ENCODE data around the gene RASSF4.

RASSF4 gene

GRCh38 chr10:44988957-44989585 lies 29.5 kb downstream of the RASSF4 start:
- no peak for DNase-seq (ENCODE audit: low read depth in 1 of 2, low spot score in 1 of 2)
- TF ChIP-seq, protein P1, sequence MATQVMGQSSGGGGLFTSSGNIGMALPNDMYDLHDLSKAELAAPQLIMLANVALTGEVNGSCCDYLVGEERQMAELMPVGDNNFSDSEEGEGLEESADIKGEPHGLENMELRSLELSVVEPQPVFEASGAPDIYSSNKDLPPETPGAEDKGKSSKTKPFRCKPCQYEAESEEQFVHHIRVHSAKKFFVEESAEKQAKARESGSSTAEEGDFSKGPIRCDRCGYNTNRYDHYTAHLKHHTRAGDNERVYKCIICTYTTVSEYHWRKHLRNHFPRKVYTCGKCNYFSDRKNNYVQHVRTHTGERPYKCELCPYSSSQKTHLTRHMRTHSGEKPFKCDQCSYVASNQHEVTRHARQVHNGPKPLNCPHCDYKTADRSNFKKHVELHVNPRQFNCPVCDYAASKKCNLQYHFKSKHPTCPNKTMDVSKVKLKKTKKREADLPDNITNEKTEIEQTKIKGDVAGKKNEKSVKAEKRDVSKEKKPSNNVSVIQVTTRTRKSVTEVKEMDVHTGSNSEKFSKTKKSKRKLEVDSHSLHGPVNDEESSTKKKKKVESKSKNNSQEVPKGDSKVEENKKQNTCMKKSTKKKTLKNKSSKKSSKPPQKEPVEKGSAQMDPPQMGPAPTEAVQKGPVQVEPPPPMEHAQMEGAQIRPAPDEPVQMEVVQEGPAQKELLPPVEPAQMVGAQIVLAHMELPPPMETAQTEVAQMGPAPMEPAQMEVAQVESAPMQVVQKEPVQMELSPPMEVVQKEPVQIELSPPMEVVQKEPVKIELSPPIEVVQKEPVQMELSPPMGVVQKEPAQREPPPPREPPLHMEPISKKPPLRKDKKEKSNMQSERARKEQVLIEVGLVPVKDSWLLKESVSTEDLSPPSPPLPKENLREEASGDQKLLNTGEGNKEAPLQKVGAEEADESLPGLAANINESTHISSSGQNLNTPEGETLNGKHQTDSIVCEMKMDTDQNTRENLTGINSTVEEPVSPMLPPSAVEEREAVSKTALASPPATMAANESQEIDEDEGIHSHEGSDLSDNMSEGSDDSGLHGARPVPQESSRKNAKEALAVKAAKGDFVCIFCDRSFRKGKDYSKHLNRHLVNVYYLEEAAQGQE (IDR thresholded peaks at IDR 0.05; ENCODE audit: insufficient replicate concordance, low read depth), result no peak
- no peak for TF ChIP-seq SPI1 (IDR thresholded peaks at IDR 0.05; ENCODE audit: borderline replicate concordance, low read depth)
- TF ChIP-seq, protein P2, sequence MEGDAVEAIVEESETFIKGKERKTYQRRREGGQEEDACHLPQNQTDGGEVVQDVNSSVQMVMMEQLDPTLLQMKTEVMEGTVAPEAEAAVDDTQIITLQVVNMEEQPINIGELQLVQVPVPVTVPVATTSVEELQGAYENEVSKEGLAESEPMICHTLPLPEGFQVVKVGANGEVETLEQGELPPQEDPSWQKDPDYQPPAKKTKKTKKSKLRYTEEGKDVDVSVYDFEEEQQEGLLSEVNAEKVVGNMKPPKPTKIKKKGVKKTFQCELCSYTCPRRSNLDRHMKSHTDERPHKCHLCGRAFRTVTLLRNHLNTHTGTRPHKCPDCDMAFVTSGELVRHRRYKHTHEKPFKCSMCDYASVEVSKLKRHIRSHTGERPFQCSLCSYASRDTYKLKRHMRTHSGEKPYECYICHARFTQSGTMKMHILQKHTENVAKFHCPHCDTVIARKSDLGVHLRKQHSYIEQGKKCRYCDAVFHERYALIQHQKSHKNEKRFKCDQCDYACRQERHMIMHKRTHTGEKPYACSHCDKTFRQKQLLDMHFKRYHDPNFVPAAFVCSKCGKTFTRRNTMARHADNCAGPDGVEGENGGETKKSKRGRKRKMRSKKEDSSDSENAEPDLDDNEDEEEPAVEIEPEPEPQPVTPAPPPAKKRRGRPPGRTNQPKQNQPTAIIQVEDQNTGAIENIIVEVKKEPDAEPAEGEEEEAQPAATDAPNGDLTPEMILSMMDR (IDR thresholded peaks at IDR 0.05; ENCODE audit: insufficient read depth, low read length), result no peak
- TF ChIP-seq POLR2AphosphoS5 (IDR thresholded peaks at IDR 0.05; ENCODE audit: low read depth), result no peak
- TF ChIP-seq GABPA (IDR thresholded peaks at IDR 0.05; ENCODE audit: low read depth), result no peak
- Histone ChIP-seq H3K4me3 (replicated peaks; ENCODE audit: insufficient read depth, low read length) (no peak overlapping the region), H3K27ac (replicated peaks) (no peak overlapping the region), H3K27me3 (ENCODE audit: insufficient read depth, poor library complexity, severe bottlenecking) (no peaks in the 10 kb centered on the region)

DNA sequence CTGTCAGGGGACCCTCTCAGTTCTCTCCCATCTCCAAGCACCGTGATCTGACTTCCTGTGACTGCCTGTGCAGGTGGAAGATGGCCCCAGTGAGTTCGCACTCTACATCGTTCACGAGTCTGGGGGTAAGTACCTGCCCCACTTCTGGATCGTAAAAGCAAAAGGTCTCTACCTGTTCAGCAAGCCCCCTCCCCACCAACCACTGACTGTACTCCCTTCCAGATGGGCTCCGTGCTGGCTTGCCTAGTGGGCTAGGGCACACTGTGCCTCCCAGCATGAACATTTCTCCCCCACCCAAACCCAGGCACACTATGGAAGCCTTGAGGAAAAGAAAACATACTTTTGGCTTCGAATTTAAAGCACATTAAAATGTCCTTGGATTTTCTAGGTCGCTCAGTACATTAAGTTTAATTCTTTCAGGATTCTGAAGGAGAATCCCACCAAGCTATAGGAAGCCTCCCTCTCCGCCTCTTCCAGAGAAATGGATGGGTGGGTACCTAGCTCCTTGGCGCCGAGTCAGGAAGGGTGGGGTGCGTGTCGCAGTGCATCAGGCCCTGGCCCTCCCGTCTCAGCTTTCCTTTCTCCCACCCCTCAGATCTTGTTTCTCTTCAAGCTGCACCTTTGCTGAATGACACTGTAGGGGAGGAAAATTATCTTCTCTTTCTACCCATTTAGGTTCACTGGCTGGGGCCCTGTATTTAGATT lies 30.1 kb downstream of the RASSF4 start:
- Histone ChIP-seq H3K27ac (replicated peaks) (no peak overlapping the region), H3K4me3 (replicated peaks; ENCODE audit: insufficient read depth, low read length) (no peak overlapping the region), H3K27me3 (ENCODE audit: insufficient read depth, poor library complexity, severe bottlenecking) (no peaks in the 10 kb centered on the region)
- TF ChIP-seq SPI1 (IDR thresholded peaks at IDR 0.05; ENCODE audit: borderline replicate concordance, low read depth) (no peak), GABPA (IDR thresholded peaks at IDR 0.05; ENCODE audit: low read depth) (no peak), POLR2AphosphoS5 (IDR thresholded peaks at IDR 0.05; ENCODE audit: low read depth) (no peak)
- TF ChIP-seq, protein P2 (IDR thresholded peaks at IDR 0.05; ENCODE audit: insufficient read depth, low read length), result no peak
- DNase-seq (ENCODE audit: low read depth in 1 of 2, low spot score in 1 of 2), result no peak

DNA sequence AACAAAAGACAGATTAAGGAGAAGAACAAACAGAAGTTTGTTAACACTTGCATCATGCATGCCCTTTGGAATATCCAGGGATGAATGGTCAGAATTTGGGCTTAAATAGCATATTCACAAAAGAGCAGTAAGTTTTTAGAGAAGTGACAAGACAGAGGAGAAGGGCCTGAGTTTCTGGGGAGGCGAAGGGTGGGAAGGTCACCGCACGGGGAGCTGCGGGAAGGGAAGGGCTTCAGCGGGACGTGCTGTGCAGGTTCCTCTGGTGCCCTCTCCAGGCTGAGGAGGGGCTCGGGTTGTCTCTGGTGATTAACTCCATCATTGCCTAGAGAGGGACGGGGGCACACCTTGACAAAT lies 30.7 kb downstream of the RASSF4 start:
- TF ChIP-seq, protein P1 (IDR thresholded peaks at IDR 0.05; ENCODE audit: insufficient replicate concordance, low read depth), result no peak
- TF ChIP-seq GABPA (IDR thresholded peaks at IDR 0.05; ENCODE audit: low read depth), result no peak
- TF ChIP-seq, protein P2 (IDR thresholded peaks at IDR 0.05; ENCODE audit: insufficient read depth, low read length), result no peak
- TF ChIP-seq POLR2AphosphoS5 (IDR thresholded peaks at IDR 0.05; ENCODE audit: low read depth), result no peak
- no peak for TF ChIP-seq SPI1 (IDR thresholded peaks at IDR 0.05; ENCODE audit: borderline replicate concordance, low read depth)

More for the DNA sequence above, 30.7 kb downstream of the RASSF4 start:
- H3K4me3 ChIP-seq (replicated peaks; ENCODE audit: insufficient read depth, low read length), result no peak overlapping the region
- H3K27me3 ChIP-seq (ENCODE audit: insufficient read depth, poor library complexity, severe bottlenecking), result no peaks in the 10 kb centered on the region
- H3K27ac ChIP-seq (replicated peaks), result no peak overlapping the region
- DNase-seq (ENCODE audit: low read depth in 1 of 2, low spot score in 1 of 2), result no peak
